GM18909 (cell line): ENCODE data around the gene MAP1LC3A.

Source experiments
- ATAC-seq: cut with Tn5 transposase; IDR thresholded peaks from one replicate; pipeline ENCODE4 v1.9.1; 2021; ENCODE audit warnings: mild to moderate bottlenecking; ENCODE audit not compliant: unreplicated experiment, poor library complexity

Gene MAP1LC3A

DNA sequence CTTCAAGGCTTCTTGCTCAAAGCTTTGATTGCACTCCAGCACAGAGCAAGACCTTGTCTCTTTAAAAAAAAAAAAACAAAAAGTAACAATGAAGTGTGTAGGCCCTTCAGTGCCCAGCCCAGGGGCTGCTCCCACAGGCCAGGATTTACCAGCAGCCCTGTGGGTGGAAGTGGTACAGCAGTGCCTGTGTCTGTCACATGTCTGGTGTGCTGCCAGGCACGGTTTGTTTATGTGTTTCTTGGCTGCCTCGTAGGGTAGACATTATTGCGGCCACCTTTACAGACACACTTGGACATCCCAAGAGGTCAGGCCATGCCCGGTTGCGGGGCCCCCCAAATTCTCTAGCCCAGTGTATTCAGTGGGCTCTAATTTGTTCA, 29.6 kb upstream of the MAP1LC3A start:
- ATAC-seq, result no peak

DNA sequence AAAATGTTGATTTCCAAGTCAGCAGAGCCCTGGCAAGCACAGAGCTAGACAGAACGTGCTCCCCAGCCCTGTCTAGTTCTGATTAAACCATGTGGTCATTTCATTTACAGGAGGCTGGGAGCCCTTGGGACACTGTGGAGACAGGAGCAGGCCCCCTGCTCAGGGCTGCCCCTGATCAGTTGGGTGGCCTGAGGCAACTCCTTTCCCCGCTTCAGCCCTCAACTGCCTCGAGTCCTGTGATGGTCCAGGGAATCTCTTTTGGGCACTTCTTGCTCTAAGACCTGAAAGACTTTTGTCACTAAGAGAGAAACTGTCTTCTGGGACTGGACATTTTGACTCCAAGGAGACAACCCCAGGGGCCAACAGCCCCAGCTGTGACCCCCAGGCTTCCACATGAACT, 28.8 kb upstream of the MAP1LC3A start:
- ATAC-seq, result no peak

- no peak for ATAC-seq
These were observed 28.2 kb upstream of the MAP1LC3A start for GRCh38 chr20:34530342-34530741.

GRCh38 chr20:34531608-34532265, 26.8 kb upstream of the MAP1LC3A start:
- ATAC-seq, result no peak

DNA sequence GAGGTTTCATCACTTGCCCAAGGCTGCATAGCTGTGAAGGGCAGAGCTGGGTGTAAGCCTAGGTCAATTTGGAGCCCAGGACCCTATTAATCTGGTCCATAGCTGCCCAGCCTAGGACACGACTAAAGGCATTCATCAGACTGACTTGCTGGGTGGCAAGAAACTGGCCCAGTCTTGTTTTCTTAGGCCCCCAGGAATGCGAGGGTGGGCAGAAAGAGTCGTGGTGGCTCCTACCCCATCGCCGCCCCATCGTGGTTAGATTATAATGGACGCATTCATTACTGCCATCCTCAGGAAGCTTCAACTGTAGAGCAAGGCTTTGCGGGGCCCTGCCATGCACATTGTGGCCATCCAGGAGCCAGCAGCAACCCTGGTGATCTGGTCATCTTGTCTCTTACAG, 26.2 kb upstream of the MAP1LC3A start:
- no peak for ATAC-seq

DNA sequence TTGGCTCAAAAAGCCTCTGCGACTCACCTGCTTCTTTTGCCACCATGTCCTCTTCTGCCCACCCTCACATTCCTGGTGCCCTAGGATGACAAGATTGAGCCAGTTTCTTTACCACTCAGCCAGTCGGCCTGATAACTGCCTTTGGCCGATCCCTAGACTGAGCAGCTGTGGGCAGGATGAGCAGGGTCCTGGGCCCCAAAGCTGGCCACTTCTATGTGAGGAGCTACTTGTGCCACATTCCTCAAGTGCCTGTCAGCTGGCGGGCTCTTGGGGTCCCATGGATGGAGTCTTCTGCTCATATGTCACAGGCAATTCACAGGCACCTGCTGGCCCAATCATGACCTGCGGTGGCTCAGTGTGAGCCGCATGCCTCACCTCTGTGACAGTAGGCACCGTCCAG, 25.8 kb upstream of the MAP1LC3A start:
- no peak for ATAC-seq

DNA sequence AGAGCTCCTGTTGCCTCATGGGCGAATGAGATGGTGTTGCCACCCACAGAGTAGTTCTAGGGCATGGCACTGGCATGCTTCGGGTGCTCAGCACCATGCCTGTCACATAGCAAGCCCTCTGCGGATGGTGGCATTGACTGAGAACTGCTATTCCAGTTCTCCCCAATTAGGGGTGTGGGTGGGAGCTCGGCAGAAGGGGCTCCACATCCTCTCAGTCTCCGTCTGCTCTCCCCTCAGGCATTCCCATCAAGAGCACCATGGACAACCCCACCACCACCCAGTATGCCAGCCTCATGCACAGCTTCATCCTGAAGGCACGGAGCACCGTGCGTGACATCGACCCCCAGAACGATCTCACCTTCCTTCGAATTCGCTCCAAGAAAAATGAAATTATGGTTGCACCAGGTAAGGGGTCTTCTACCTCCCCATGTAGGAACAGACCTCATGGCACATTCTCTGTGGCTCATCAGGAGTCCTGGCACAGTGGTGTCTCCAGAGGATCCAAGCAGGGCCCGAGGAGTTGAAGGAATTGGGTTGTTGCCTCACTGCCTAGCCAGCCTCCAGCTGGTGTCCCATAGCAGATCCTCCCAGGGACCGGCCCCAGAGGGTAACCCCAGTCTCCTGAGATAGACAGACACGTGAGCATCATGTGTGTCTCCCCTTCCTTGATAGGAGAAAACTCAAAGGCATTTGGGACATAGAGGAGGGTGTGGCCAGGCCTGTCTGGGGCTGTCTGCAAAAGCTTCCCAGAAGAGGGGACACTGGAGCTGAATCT, 23.9 kb upstream of the MAP1LC3A start:
- ATAC-seq, result no peak

DNA sequence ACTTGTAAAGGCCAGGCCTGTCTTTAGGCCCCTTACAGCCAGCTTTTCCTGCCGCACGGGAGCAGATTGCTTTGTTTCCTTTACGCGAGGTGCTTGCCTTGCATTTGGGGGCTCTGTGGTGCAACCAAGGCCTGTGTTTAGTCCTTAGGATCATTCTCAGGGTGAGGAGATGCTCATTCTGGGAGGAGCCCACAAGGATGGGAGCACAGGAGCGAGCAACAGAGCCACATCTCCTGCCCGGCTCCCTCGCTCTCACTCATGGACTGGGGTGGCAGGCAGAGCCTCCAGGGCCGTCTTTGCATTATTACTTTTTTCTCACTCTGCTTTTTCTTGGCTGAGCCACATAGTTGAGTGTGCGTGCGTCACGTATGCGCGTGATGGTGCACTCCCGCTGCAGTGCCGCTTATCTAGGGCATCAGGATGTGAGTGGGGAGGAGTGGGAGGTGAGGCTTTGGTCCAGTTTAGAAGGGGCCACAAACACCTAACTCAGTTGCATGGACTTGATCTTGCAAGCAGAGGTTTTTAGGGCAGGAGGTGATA, 23.1 kb upstream of the MAP1LC3A start:
- ATAC-seq, result no peak

- no peak for ATAC-seq
These were observed 22.7 kb upstream of the MAP1LC3A start for GRCh38 chr20:34535857-34536256.

DNA sequence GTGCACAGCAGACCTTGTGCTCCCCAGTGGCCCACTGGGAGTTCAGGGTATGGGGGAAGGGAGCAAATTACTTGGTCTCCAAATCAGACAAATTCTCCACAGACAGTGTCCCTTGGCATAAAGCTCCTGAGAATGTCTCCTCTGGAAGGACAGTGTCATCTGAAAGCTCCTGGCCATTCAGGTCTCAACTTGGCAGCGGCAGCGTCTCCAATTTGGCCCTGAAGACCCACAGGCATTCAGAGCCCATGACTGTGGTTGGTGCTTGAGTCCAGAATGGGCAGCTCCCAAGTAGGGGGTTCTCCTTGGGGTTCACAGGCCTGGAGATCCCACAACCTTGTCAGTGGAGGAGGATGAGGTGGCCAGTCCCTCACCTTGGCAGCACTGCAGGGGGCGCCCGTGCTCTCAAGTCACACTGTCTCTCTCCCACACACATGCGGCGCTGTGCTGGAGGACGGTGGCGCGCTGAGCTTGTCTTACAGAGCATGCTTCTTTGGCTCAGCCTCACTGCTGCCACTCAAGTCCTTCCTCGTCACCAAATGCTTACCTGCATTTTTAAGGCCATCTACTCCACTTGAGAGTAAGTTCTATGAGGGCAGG, 21.6 kb upstream of the MAP1LC3A start:
- no peak for ATAC-seq

DNA sequence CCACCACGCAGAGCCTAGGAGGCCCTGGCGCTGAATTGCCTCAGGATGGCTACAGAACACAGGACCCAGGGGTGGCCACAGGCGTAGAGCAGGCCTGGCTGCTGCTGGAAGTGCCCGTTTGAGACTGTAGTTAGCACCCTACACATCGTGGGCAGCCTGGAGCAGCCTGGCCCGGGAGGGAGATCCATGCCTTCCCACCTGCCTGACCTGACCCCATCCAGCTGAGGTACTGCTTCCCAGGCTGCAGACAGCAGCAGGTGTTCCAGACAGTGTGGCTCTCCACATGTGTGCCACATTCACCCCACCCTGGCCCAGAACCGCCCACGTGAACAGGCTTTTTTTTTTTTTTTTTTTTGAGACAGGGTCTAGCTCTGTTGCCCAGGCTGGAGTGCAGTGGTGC, 20.9 kb upstream of the MAP1LC3A start:
- no peak for ATAC-seq

- ATAC-seq, result no peak
These were observed 19.8 kb upstream of the MAP1LC3A start for GRCh38 chr20:34538671-34539123.

GRCh38 chr20:34539756-34540155, 18.8 kb upstream of the MAP1LC3A start:
- ATAC-seq, result no peak

DNA sequence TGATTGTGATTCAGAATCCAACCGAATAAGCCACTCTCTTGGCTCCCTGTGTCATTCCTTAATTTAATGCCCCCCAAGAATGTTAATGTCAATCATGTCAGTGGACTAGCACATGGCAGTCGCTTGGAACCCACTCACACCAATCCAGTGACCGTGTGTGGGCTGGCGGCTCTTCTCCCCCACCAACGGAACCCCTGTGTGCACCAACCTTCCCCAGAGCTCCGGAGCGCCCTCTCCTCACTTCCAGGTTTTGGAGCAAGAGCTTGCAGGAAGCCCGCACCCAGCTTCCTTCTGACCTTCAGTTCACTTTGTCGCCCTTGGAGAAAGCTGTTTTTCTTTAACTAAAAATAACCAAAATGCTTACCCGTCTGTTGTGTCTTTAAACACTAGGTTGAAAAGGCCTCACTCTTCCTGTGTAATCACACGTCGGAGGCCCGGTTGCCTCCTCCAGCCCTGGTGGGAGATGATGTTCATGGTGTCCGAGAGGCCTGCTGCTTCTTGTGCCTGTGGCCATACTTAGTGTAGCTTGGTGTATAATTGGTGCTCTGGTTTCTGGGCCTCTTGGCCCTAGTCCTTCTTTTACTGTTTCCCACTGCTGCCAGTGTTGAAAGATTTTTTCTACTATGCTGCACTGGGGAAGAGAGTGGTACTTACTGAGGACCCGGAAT, 17.8 kb upstream of the MAP1LC3A start:
- no peak for ATAC-seq

GRCh38 chr20:34541264-34541901, 17.1 kb upstream of the MAP1LC3A start:
- ATAC-seq, result no peak

- ATAC-seq, result no peak
These were observed 16.6 kb upstream of the MAP1LC3A start for GRCh38 chr20:34541917-34542316.

DNA sequence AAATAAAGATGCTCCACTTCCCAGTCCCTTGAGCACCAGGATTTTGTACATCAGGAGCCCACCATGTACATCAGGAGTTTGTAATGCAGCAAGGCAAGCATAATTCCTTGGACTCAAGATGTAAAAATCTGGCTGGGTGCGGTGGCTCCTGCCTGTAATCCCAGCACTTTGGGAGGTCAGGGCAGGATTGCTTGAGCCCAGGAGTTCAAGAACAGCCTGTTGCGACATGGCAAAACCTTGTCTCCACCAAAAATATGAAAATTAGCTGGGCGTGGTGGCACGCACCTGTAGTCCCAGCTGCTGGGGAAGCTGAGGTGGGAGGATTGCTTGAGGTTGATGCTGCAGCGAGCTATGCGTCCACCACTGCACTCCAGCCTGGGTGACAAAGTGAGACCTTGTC, 16.1 kb upstream of the MAP1LC3A start:
- ATAC-seq, result no peak

GRCh38 chr20:34543463-34544056, 15.0 kb upstream of the MAP1LC3A start:
- no peak for ATAC-seq

GRCh38 chr20:34544109-34544796, 14.3 kb upstream of the MAP1LC3A start:
- no peak for ATAC-seq
